Muscle layer of duodenum (tissue), 2 donors: Measurements from ENCODE around the gene NOS1AP.

ENCODE experiments used
- H3K27ac ChIP-seq: one replicate; pipeline ENCODE4 v1.7.0; 2013; ENCODE audit warnings: mild to moderate bottlenecking, low read length
- H3K27me3 ChIP-seq: one replicate; pipeline ENCODE4 v1.7.0; 2013; ENCODE audit warnings: low read depth, mild to moderate bottlenecking, control low read depth, low read length
- H3K36me3 ChIP-seq, 2 donors: one replicate each; pipeline ENCODE4 v1.7.0; 2013; ENCODE audit warnings: low read length in 2 of 2, control low read depth in 1 of 2, mild to moderate bottlenecking in 1 of 2; ENCODE audit not compliant: insufficient read depth in 2 of 2, control insufficient read depth in 1 of 2
- H3K4me1 ChIP-seq, 2 donors: one replicate each; pipeline ENCODE4 v1.7.0; 2013; ENCODE audit warnings: low read length in 2 of 2, mild to moderate bottlenecking in 2 of 2, control low read depth in 1 of 2, moderate library complexity in 1 of 2; ENCODE audit not compliant: insufficient read depth in 2 of 2, control insufficient read depth in 1 of 2
- H3K4me3 ChIP-seq, 2 donors: one replicate each; pipeline ENCODE4 v1.7.0; 2013; ENCODE audit warnings: low read length in 2 of 2, low read depth in 1 of 2, mild to moderate bottlenecking in 1 of 2
- H3K9me3 ChIP-seq, 2 donors: one replicate each; pipeline ENCODE4 v1.7.0; 2013; ENCODE audit warnings: low read length in 2 of 2, control low read depth in 1 of 2, mild to moderate bottlenecking in 1 of 2; ENCODE audit not compliant: control insufficient read depth in 1 of 2
- donor health status: healthy.

Gene NOS1AP

DNA sequence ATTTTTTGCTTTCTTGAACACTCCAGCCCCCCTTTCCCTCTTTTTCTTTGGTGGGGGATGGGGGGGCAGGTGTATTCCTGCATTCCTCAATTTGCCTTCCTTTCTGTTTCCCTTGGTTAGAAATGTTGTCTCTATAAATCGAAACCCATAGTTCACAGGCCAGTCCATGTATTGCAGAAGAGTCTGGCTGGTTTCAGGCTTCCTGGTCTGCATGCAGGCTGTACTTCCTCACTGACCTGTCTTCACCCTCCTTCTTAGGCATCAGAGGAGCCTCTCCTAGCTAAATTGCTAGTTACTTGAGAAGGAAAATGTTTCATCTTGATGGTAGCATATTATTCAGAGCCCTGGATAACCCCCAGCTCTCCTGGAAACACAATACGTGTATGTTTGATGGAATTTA, 167.1 kb downstream of the NOS1AP start:
- no peaks in the 10 kb centered on the region for H3K36me3 ChIP-seq
- no peaks in the 10 kb centered on the region for H3K4me1 ChIP-seq
- H3K27me3 ChIP-seq: no peaks in the 10 kb centered on the region
- H3K27ac ChIP-seq: no peak overlapping the region
- no peaks in the 10 kb centered on the region for H3K9me3 ChIP-seq
- no peak overlapping the region for H3K4me3 ChIP-seq

GRCh38 chr1:162240577-162240976, 171.1 kb downstream of the NOS1AP start:
- Histone ChIP-seq H3K36me3 (no peaks in the 10 kb centered on the region), H3K4me3 (no peak overlapping the region), H3K9me3 (no peaks in the 10 kb centered on the region), H3K27me3 (no peaks in the 10 kb centered on the region), H3K27ac (no peak overlapping the region), H3K4me1 (no peaks in the 10 kb centered on the region)

DNA sequence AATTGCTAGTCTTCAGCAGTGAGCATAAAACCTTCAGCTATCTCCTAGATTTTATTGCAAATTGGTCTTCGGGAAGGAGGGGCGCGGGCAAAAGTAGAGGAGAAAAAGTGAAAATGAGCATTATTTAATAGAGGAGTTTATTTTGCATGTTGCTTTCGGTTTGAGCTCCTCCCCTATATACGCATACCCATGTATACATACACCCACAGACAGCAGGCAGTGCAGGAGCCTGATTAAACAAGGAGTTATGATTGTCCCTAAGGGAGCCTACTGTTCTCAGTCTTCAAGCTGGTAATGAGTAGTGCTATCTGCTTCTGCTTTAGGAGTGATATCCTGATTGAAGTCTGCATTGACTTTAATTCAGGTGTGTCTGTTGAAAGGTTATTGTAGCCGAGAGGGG, 173.3 kb downstream of the NOS1AP start:
- no peaks in the 10 kb centered on the region for H3K9me3 ChIP-seq
- no peaks in the 10 kb centered on the region for H3K27me3 ChIP-seq
- H3K36me3 ChIP-seq: no peaks in the 10 kb centered on the region
- H3K27ac ChIP-seq: no peak overlapping the region
- H3K4me1 ChIP-seq: no peaks in the 10 kb centered on the region
- H3K4me3 ChIP-seq: no peak overlapping the region

- Histone ChIP-seq H3K4me1 (no peaks in the 10 kb centered on the region), H3K9me3 (no peaks in the 10 kb centered on the region), H3K27ac (no peak overlapping the region), H3K36me3 (no peaks in the 10 kb centered on the region), H3K27me3 (no peaks in the 10 kb centered on the region), H3K4me3 (no peak overlapping the region)
Measured at GRCh38 chr1:162248854-162249535, 179.5 kb downstream of the NOS1AP start.

GRCh38 chr1:162250004-162250730, 180.7 kb downstream of the NOS1AP start:
- Histone ChIP-seq H3K27me3 (no peaks in the 10 kb centered on the region), H3K4me3 (no peak overlapping the region), H3K27ac (no peak overlapping the region), H3K9me3 (no peaks in the 10 kb centered on the region), H3K36me3 (no peaks in the 10 kb centered on the region), H3K4me1 (no peaks in the 10 kb centered on the region)

DNA sequence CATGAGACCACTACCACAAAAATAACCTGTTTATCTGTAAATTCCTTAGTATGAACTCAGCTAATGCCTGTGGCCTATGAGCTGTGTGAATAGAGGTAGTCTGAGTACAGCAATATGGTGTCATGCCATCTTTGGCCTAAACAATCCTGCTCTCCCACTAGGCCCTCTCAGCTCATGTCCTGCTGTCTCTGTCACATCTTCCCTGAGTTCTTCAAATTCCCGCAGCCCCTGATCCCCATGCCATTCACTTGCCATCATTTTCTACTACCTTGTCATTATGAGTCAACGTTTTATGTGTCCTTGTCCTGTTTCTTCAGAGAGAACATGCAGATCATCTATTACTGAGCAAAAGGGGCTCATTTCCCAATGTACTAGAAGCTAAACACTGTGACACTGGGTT, 181.6 kb downstream of the NOS1AP start:
- Histone ChIP-seq H3K4me1 (no peaks in the 10 kb centered on the region), H3K4me3 (no peak overlapping the region), H3K27ac (no peak overlapping the region), H3K27me3 (no peaks in the 10 kb centered on the region), H3K9me3 (no peaks in the 10 kb centered on the region), H3K36me3 (no peaks in the 10 kb centered on the region)

DNA sequence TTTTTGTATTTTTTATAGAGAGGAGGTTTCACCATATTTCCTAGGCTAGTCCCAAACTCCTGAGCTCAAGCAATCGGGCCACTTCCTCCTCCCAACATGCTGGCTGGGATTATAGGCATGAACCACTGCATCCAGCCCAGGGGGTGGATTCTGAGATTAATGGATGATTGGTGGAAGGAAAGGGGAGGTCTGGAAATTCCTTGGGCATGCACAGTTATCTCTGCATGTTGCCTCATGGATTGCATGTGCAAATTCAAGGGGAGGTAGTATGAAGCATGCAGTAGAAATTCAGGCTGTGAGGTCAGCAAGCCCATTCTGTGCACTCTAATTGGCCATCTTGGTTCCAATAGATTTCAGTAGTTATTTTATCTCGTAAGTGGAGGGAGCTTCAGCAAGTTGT, 182.7 kb downstream of the NOS1AP start:
- no peaks in the 10 kb centered on the region for H3K4me1 ChIP-seq
- H3K36me3 ChIP-seq: no peaks in the 10 kb centered on the region
- H3K9me3 ChIP-seq: no peaks in the 10 kb centered on the region
- no peaks in the 10 kb centered on the region for H3K27me3 ChIP-seq
- H3K27ac ChIP-seq: no peak overlapping the region
- H3K4me3 ChIP-seq: no peak overlapping the region

- H3K4me3 ChIP-seq: no peak overlapping the region
- no peak overlapping the region for H3K27ac ChIP-seq
- no peaks in the 10 kb centered on the region for H3K9me3 ChIP-seq
- H3K27me3 ChIP-seq: no peaks in the 10 kb centered on the region
- H3K4me1 ChIP-seq: no peaks in the 10 kb centered on the region
- no peaks in the 10 kb centered on the region for H3K36me3 ChIP-seq
Measured at GRCh38 chr1:162253790-162254189, 184.3 kb downstream of the NOS1AP start.

GRCh38 chr1:162256287-162256686, 186.8 kb downstream of the NOS1AP start:
- Histone ChIP-seq H3K36me3 (no peaks in the 10 kb centered on the region), H3K4me1 (no peaks in the 10 kb centered on the region), H3K27ac (no peak overlapping the region), H3K9me3 (no peaks in the 10 kb centered on the region), H3K4me3 (no peak overlapping the region), H3K27me3 (no peaks in the 10 kb centered on the region)

DNA sequence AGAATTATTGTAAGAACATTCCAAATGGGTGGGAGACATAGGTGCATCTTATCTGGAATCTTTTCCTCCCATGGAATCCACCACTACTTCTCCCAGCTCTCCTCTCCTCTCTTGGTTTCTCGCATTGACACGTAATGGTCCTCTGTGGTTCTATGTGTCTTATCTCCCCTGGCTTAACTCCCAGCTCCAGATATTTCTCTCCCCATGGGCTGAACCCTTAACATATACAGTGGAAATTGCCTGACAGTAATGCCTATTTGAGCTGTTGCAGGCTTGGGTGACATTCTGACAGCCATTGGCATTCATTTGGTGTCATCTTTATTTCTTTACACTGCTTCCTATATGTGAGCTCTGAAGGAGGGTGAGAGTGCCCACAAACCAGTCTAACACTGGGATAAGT, 188.9 kb downstream of the NOS1AP start:
- no peak overlapping the region for H3K4me3 ChIP-seq
- no peak overlapping the region for H3K27ac ChIP-seq
- H3K4me1 ChIP-seq: no peaks in the 10 kb centered on the region
- H3K27me3 ChIP-seq: no peaks in the 10 kb centered on the region
- H3K36me3 ChIP-seq: no peaks in the 10 kb centered on the region
- H3K9me3 ChIP-seq: no peaks in the 10 kb centered on the region

DNA sequence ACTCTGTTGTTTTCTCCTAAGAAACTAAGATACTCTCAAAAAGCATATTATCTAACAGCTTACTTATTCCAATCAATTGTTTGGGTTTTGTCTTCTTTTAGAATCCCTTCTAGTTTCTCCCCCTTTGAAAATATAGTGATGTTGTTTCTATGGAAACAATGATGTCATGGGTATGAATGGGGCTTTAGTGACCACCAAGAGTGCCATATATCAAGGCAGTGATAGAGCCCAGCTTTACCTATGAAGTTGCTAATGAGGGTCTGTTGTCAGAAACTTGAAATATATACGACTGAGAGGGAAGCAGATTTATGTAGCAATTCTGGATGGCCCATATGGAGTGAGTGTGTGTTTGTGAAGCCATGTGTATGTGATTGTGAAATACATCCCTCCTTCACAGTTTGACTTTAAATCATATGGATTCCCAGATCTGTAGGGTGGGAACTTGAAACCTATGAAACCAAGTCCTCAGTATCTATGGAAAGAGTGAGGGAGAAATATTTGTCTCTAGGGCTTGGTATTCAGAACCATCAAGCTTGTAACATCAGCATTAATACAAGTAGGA, 190.5 kb downstream of the NOS1AP start:
- no peak overlapping the region for H3K27ac ChIP-seq
- H3K4me3 ChIP-seq: no peak overlapping the region
- H3K27me3 ChIP-seq: no peaks in the 10 kb centered on the region
- H3K36me3 ChIP-seq: no peaks in the 10 kb centered on the region
- H3K9me3 ChIP-seq: no peaks in the 10 kb centered on the region
- H3K4me1 ChIP-seq: no peaks in the 10 kb centered on the region
